Fibroblast of peridontal ligament (primary cell): ENCODE results near the gene MED14.
"Not testable (repeated sequence)": the region's sequence is repeated elsewhere in the genome, so short reads cannot be mapped to it uniquely, and the experiment has no call there.

Experiments used
- DNase-seq: peaks from one replicate; pipeline ENCODE4 v3.0.0-alpha.2; 2010; ENCODE audit errors: extremely low read depth

Gene MED14

GRCh38 chrX:40735325-40736169 is at the start of gene MED14:
TSS of gene MED14 (minus strand) at chrX:40735542. CDS start at chrX:40735412, 130 bp downstream.
- DNase-seq, result peak; percentile 72

- DNase-seq, result no peak
Observed at GRCh38 chrX:40784516-40785151, 49.3 kb upstream of the MED14 start.

- DNase-seq, result not testable (repeated sequence)
Observed at GRCh38 chrX:40782644-40783259, 47.4 kb upstream of the MED14 start.

GRCh38 chrX:40780951-40781350 is 45.6 kb upstream of the MED14 start:
- no peak for DNase-seq

- no peak for DNase-seq
Observed at GRCh38 chrX:40780082-40780481, 44.7 kb upstream of the MED14 start.

GRCh38 chrX:40778861-40779575 is 43.7 kb upstream of the MED14 start:
- DNase-seq, result no peak

GRCh38 chrX:40773809-40774208 is 38.5 kb upstream of the MED14 start:
- DNase-seq, result peak; percentile 7

GRCh38 chrX:40773188-40773587 is 37.8 kb upstream of the MED14 start:
- no peak for DNase-seq

- DNase-seq, result peak; percentile 24
Observed at GRCh38 chrX:40772290-40772689, 36.9 kb upstream of the MED14 start.

GRCh38 chrX:40761762-40762161 is 26.4 kb upstream of the MED14 start:
- no peak for DNase-seq

- DNase-seq, result no peak
Observed at GRCh38 chrX:40759374-40759773, 24.0 kb upstream of the MED14 start.

GRCh38 chrX:40757058-40757457 is 21.7 kb upstream of the MED14 start:
- DNase-seq, result no peak

GRCh38 chrX:40755291-40756249 is 20.2 kb upstream of the MED14 start:
- DNase-seq, result no peak

- DNase-seq, result no peak
Observed at GRCh38 chrX:40749681-40750494, 14.5 kb upstream of the MED14 start.

GRCh38 chrX:40748977-40749376 is 13.6 kb upstream of the MED14 start:
- DNase-seq, result no peak

GRCh38 chrX:40746521-40746920 is 11.2 kb upstream of the MED14 start:
- no peak for DNase-seq

- no peak for DNase-seq
Observed at GRCh38 chrX:40736170-40736505, 796 bp upstream of the MED14 start.

GRCh38 chrX:40734971-40735324 is 394 bp downstream of the MED14 start:
- no peak for DNase-seq

- peak; percentile 47 for DNase-seq
Observed at GRCh38 chrX:40733706-40734105, 1.6 kb downstream of the MED14 start.

GRCh38 chrX:40732499-40732898 is 2.8 kb downstream of the MED14 start:
- not testable (repeated sequence) for DNase-seq
